Measurements from ENCODE around the gene PHF19. TPM values are rescaled to one million over a fixed set of nuclear protein-coding genes. Genes with fewer than 3 reads are reported as not detected.

PHF19 gene
- total and polyA plus RNA-seq, 2 experiments from 2014 or later, result 7.1 to 40.0 TPM

GRCh38 chr9:120901755-120902568 is 25.0 kb upstream of the PHF19 start:
- peaks cover 7% of the 10 kb centered on the region for H3K4me1 ChIP-seq (ENCODE audit: low read depth)
- H3K27me3 ChIP-seq, result no peaks in the 10 kb centered on the region
- H3K27ac ChIP-seq, result no peak overlapping the region
- H3K36me3 ChIP-seq, result no peaks in the 10 kb centered on the region
- no peak for TF ChIP-seq CTCF (IDR thresholded peaks at IDR 0.05; ENCODE audit: low read depth, low read length)
- H3K9me3 ChIP-seq (ENCODE audit: low read depth), result no peaks in the 10 kb centered on the region
- DNase-seq (ENCODE audit: low read depth in 1 of 2, low spot score in 1 of 2), result no peak
- no peak overlapping the region for H3K4me3 ChIP-seq

GRCh38 chr9:120900824-120901223 is 23.8 kb upstream of the PHF19 start:
- H3K36me3 ChIP-seq, result no peaks in the 10 kb centered on the region

GRCh38 chr9:120899490-120900068 is 22.6 kb upstream of the PHF19 start:
- H3K4me1 ChIP-seq (ENCODE audit: low read depth), result peaks cover 10% of the 10 kb centered on the region
- no peaks in the 10 kb centered on the region for H3K27me3 ChIP-seq
- DNase-seq (ENCODE audit: low read depth in 1 of 2, low spot score in 1 of 2), result no peak
- TF ChIP-seq CTCF (IDR thresholded peaks at IDR 0.05; ENCODE audit: low read depth, low read length), result no peak
- no peaks in the 10 kb centered on the region for H3K9me3 ChIP-seq (ENCODE audit: low read depth)
- H3K27ac ChIP-seq, result no peak overlapping the region
- no peaks in the 10 kb centered on the region for H3K36me3 ChIP-seq
- no peak overlapping the region for H3K4me3 ChIP-seq

More at GRCh38 chr9:120900824-120901223, 23.8 kb upstream of the PHF19 start:
- no peak for TF ChIP-seq CTCF (IDR thresholded peaks at IDR 0.05; ENCODE audit: low read depth, low read length)
- Histone ChIP-seq H3K27ac (no peak overlapping the region), H3K4me3 (no peak overlapping the region), H3K9me3 (ENCODE audit: low read depth) (no peaks in the 10 kb centered on the region), H3K4me1 (ENCODE audit: low read depth) (peaks cover 10% of the 10 kb centered on the region), H3K27me3 (no peaks in the 10 kb centered on the region)
- DNase-seq (ENCODE audit: low read depth in 1 of 2, low spot score in 1 of 2), result no peak

DNA sequence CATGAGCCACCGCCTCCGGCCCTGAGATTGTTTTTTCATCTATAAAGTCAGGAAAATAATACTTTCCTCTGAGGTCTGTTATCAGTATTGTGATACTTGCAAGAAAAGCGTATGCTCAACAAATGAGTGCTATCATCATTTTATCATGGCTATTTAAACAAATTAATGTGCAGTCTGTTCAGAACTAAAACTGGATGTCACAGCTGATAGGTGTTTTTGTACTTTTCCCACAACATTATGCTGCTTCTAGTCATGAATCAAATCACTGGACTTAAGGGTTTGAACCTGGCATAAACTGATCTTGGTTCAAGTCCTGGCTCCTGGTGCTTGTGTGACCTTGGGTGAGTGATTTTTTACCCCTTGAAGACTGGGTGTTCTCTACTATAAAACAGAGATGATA is 21.4 kb upstream of the PHF19 start:
- DNase-seq (ENCODE audit: low read depth in 1 of 2, low spot score in 1 of 2), result no peak
- Histone ChIP-seq H3K4me1 (ENCODE audit: low read depth) (peaks cover 10% of the 10 kb centered on the region), H3K36me3 (no peaks in the 10 kb centered on the region), H3K4me3 (no peak overlapping the region), H3K9me3 (ENCODE audit: low read depth) (no peaks in the 10 kb centered on the region), H3K27ac (no peak overlapping the region), H3K27me3 (no peaks in the 10 kb centered on the region)
- no peak for TF ChIP-seq CTCF (IDR thresholded peaks at IDR 0.05; ENCODE audit: low read depth, low read length)

DNA sequence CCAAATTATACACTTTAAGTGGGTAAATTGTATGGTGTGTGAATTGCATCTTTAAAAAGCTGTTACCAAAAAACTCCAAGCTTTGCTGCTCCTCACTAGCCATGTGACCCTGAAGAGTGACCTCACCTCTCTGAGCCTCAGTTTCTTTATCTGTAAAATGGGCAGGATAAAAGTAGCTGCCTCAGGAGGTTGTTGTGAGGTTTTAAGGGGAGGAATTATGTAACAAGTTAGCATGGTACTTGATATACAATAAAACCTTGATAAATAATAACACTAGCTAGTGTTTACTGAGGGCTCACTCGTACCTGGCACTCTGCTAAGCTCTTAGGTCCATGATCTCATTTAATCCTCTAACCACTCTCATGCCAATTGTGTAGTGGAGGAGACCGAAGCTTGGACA is 19.0 kb upstream of the PHF19 start:
- Histone ChIP-seq H3K4me3 (no peak overlapping the region), H3K27ac (no peak overlapping the region), H3K9me3 (ENCODE audit: low read depth) (no peaks in the 10 kb centered on the region), H3K36me3 (no peaks in the 10 kb centered on the region), H3K27me3 (no peaks in the 10 kb centered on the region), H3K4me1 (ENCODE audit: low read depth) (peaks cover 10% of the 10 kb centered on the region)
- DNase-seq (ENCODE audit: low read depth in 1 of 2, low spot score in 1 of 2), result no peak
- TF ChIP-seq CTCF (IDR thresholded peaks at IDR 0.05; ENCODE audit: low read depth, low read length), result no peak

All from cardiac muscle cell (in vitro differentiated cells and primary cell).